Upper lobe of left lung (tissue), 4 donors: Measurements from ENCODE around the gene TMEM256.

ENCODE experiments used
- EP300 ChIP-seq, 4 donors: sonication (generic); formaldehyde crosslinking; IDR thresholded peaks; one replicate each; pipeline ENCODE4 v1.5.1; 2017; ENCODE audit warnings: antibody characterized with exemption in 4 of 4, control low read depth in 2 of 4
- POLR2AphosphoS5 ChIP-seq, 2 donors: sonication (generic); formaldehyde crosslinking; IDR thresholded peaks; one replicate each; pipeline ENCODE4 v1.5.1; 2017; ENCODE audit warnings: antibody characterized with exemption in 2 of 2
- TF ChIP-seq, protein P1 (sequence below), 6 experiments: fragments of 450-650 bp in 4 of 6; fragments of 200-600 bp in 2 of 6; sonication (generic) in 2 of 6; IDR thresholded peaks; one replicate each; pipeline ENCODE4 v1.5.1; 2016 to 2019; ENCODE audit warnings: antibody characterized with exemption in 6 of 6

DNA sequence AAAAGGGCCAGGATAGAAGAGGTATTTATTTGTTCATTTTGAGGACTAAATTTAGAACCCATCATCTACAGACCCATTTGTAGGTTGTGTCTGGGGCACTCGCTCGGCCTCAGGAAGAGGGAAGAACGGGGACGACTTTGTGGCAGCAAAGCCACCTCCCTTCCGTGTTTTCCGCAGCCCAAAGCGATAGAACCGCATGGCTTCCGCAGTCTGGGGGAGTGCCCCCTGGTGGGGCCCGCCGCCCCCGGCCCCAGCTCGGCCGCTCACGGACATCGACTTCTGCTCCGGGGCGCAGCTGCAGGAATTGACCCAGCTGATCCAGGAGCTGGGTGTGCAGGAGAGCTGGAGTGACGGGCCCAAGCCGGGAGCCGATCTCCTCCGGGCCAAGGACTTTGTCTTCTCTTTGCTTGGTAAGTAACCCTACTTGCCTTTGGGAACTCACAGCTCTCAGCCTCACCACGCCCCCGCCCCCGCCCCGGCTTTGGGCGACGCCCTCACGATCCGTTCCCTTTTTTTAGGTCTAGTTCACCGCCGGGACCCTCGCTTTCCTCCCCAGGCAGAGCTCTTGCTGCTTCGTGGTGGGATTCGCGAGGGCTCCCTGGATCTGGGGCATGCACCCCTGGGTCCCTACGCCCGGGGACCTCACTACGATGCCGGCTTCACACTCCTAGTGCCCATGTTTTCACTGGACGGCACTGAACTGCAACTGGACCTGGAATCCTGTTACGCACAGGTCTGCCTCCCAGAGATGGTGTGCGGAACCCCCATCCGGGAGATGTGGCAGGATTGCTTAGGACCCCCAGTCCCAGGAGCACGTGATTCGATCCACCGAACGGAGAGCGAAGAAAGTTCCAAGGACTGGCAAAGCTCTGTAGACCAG, 32.0 kb upstream of the TMEM256 start:
- TF ChIP-seq, protein P1, sequence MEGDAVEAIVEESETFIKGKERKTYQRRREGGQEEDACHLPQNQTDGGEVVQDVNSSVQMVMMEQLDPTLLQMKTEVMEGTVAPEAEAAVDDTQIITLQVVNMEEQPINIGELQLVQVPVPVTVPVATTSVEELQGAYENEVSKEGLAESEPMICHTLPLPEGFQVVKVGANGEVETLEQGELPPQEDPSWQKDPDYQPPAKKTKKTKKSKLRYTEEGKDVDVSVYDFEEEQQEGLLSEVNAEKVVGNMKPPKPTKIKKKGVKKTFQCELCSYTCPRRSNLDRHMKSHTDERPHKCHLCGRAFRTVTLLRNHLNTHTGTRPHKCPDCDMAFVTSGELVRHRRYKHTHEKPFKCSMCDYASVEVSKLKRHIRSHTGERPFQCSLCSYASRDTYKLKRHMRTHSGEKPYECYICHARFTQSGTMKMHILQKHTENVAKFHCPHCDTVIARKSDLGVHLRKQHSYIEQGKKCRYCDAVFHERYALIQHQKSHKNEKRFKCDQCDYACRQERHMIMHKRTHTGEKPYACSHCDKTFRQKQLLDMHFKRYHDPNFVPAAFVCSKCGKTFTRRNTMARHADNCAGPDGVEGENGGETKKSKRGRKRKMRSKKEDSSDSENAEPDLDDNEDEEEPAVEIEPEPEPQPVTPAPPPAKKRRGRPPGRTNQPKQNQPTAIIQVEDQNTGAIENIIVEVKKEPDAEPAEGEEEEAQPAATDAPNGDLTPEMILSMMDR (IDR thresholded peaks at IDR 0.05) = peak in 3 of 6 experiments; percentile 16 to 32 (median 18)
- TF ChIP-seq POLR2AphosphoS5 (IDR thresholded peaks at IDR 0.05) (no peak), EP300 (IDR thresholded peaks at IDR 0.05) (no peak)
